Measurements from ENCODE around the gene LILRA5.
"Not testable (repeated sequence)": the region's sequence is repeated elsewhere in the genome, so short reads cannot be mapped to it uniquely, and the experiment has no call there.

Gene LILRA5

DNA sequence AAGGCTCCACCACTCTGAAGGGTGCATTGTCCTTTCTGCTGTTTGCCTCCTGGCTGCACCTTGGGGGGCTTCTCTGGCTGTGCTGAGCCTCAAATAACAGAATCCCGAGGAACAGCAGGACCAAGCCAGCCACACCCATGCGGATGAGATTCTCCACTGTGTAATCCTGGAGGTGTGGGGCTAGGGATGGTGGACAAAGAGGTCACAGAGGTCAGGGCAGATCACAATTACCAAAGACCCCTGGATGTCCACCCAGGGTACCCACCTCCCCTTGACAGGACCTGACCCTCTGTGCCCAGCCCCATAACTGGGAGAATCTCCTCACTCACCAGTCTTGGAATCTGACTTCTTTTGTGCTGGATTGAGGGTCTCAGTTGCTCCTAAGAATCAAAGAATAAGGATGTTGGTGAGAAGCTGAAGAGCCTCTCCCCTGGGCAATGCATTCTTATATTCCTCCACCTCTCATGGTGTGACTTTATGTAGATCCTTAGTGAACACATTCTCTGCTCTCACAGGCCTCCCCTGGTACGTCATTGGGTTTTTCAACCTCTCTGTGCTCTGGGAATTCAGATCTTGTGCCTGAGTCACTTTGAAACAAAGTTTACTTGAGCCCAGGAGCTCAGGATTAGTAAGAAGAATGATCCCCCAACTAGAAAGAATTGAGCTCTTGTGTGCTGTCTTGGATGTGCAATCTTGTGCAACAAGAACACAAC lies 20.8 kb upstream of the LILRA5 start:
- DNase-seq, result no peak

DNA sequence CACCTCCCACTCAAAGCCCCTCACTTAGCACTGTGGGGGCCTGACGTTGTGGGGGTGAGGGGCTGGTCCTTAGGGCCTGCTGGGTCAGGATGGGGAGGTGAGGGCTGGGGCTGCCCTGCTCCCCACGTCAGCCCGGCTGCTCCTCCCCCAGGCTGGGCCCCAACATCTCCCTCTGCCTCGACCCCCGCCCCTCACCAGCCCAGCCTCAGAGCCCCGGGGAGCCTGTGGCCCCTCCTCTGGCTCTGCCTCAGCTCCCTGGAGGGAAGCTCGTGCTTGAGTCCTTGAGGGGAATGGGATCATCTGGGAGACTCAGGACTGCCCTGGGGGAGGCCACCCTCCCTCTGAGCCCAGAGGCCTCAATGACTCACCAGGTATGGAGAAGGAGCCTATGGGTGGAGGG lies 19.2 kb upstream of the LILRA5 start:
- DNase-seq, result no peak

DNA sequence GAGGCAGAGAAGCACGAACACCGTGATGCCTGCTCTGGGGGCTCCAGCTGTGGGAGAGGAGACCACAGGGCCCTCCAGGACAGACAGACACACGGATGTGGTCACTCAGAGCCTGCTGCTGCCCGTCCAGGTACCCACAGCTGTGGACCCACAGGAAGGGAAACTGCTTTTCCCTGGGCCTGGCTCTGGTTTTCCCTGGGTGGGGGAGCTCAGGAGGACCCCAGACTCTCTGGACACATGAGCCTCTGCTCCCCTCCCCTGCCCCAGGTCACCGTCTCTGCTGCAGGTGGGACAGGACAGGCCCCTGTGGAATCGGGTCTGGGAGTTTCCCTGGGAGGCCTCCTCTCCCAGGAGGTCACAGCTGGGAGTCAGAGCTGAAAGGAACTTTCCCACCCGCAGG lies 18.7 kb upstream of the LILRA5 start:
- no peak for DNase-seq

DNA sequence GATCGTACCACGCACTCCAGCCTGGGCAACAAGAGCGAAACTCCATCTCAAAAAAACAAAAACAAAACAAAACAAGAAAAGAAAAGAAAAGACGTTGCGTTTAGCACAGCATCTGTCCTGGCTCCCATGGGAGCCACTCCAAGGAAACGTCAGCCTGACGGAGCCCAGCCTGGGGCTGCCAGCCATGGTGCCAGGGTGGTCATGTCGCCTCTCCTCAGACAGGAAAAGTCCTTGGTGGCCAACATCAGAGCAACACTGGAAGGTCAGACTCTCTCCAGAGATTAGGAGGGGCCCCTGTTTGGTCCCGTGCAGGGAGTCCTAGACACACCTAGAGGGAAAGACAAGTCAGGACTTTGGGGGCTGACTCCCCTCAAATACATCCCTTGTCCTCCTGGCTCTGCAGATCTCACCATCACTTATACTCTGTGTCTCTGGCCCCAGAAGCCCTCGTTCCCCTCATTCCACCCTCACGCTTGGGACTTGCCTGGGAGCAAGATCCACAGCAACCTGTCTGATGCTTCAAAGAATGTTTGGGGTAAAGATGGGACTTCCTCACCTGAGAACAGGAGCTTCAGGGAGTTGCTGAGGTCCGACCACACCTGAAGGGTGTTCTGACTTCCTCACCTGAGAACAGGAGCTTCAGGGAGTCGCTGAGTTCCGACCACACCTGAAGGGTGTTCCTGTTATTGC lies 16.7 kb upstream of the LILRA5 start:
- no peak for DNase-seq

DNA sequence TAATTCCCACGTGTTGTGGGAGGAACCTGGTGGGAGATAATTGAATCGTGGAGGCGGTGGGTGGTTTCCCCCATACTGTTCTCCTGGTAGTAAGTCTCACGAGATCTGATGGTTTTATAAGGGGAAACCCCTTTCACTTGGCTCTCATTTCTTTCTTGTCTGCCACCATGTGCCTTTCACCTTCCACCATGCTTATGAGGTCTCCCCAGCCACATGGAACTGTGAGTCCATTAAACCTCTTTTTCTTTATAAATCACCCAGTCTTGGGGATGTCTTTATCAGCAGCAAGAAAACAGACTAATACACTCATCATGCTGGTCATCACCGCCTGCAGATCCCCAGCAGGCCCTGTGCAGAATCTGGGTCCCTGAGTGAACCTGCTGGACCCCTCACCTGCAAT lies 15.8 kb upstream of the LILRA5 start:
- not testable (repeated sequence) for DNase-seq

DNA sequence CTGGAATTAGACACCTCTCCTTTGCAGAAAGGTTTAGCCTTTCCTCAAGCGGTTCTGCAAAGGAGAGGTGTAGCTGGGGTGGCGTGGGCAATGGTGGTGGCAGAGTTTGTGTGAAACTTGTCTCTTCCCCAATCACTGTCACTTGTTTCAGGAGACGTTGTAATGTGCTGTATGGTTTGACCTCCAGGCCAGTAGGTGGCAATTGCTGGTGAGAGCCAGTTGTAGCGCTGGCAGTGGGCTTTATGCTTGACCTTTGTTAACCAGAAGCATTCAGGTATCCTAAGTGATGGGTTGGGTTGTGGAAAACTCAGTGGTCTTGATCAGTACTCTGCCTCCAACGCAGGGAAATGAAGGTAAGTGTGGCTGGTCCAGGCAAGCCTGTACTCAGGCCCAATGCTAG lies 12.7 kb upstream of the LILRA5 start:
- no peak for DNase-seq

DNA sequence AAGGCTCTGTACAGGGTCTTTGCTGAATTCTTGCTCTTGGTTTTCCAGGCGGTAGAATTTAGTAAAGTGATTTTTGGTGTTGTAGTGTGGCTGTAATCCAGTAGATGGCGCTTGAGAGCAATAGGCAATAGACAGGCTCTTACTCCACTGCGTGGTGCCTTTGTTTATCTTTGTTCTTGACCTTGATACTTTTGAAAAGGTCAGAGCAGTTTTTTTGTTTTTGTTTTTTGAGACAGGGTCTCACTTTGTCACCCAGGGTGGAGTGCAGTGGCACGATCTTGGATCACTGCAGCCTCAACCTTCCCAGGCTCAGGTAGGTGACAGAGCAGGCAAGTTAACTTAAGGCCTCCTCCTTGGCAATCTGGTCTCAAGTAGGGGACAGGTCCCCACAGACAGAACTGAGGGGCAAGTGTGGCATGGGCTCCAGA lies 12.2 kb upstream of the LILRA5 start:
- DNase-seq, result no peak

DNA sequence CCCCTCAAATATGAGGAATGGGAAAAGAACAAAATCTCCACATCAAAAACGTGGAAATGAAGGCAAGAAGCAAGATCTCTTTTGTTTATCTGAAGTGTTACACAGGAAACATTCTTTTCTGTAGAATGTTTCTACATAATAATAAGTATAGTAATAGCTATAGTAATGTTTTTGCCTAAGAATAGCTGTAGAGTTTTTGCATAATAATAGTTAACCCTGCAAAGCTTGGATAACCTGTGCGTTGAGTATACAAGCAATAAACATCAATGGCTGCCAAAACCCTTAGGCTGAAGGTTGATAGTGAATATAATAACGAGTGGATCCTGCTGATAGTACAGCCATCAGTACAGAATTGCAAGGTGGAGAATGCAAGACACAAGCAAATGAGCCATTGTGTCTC lies 11.1 kb upstream of the LILRA5 start:
- no peak for DNase-seq

DNA sequence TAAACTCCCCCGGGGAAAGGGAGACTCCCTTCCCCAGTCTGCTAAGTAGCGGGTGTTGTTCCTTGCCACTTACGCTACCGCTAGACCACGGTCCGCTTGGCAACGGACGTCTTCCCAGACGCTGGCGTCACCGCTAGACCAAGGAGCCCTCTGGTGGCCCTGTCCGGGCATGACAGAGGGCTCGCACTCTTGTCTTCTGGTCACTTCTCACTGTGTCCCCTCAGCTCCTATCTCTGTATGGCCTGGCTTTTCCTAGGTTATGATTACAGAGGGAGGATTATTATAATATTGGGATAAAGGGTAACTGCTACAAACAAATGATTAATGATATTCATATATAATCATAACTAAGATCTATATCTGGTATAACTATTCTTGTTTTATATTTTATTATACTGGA lies 10.0 kb upstream of the LILRA5 start:
- not testable (repeated sequence) for DNase-seq

DNA sequence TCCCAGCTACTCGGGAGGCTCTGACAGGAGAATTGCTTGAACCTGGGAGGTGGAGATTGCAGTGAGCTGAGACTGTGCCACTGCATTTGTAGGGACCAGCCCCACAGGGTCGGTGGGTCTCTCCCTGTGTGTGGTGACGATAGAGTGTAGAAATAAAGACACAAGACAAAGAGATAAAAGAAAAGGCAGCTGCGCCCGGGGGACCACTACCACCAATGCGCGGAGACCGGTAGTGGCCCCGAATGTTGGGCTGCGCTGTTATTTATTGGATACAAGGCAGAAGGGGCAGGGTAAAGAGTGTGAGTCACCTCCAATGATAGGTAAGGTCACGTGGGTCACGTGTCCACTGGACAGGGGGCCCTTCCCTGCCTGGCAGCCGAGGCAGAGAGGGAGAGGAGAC lies 9.3 kb upstream of the LILRA5 start:
- DNase-seq, result not testable (repeated sequence)

DNA sequence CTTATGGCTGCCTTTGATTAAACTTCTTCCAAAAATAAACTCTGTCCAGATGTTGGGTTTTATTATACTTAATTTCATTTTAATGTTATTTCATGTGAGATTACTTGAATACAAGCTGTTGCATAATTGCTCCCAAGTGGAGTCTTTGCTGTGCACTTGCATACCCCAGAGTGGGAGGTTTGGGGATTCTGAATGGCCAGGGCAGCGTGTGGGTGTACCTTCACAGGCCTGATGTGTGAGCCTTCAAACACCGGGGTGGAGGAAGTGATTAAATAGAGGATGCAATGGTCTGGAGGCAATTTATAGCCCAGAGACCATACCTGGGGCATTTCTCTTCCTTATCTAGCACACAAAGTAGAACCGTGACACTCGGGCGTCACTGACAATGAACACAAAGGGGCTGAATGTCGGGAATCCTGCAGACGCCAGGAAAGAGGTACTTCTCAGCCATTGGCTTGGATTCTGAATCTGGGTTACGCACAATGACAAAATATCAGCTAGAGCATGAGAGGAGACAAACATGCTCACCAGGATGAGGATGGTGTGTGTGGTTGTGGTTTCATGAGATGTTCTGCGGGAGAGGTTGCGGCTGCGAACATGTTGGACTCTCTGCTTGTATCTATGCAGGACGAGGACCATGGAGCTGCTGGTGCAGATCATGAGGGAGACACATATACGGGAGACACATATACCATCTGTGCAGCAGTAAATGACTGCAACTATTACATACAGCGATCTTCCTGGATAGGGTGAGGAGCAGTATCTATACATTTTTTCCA lies 7.1 kb upstream of the LILRA5 start:
- no peak for DNase-seq

DNA sequence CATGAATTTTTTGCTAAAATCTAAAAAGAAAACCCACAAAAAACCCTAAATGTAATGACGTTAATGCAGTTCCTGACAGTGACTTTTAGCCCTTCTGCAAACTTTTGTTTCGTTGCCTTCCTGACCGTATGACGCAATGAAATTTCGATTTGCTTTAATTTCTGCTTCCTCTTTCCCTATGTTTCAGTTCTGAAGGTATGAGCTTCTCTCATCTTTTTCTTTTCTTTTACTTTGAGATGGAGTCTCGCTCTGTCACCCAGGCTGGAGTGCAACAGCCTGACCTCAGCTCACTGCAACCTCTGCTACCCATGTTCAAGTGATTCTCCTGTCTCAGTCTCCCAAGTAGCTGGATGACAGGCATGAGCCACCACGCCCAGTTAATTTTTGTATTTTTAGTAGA lies 6.1 kb upstream of the LILRA5 start:
- no peak for DNase-seq

DNA sequence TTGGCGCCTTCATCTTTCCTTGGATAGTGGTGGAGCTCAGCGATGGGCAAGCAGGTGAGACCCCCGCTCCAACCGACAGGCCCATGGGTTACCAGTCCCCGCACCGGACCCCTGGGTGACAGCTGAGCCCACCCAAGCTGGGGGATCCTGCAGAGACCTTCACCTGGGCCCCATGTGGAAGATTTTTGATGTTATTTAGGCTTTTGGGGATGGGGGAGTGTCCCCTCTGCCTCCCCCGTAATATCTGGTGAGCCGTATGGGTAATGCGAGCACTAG lies 4.9 kb upstream of the LILRA5 start:
- no peak for DNase-seq

DNA sequence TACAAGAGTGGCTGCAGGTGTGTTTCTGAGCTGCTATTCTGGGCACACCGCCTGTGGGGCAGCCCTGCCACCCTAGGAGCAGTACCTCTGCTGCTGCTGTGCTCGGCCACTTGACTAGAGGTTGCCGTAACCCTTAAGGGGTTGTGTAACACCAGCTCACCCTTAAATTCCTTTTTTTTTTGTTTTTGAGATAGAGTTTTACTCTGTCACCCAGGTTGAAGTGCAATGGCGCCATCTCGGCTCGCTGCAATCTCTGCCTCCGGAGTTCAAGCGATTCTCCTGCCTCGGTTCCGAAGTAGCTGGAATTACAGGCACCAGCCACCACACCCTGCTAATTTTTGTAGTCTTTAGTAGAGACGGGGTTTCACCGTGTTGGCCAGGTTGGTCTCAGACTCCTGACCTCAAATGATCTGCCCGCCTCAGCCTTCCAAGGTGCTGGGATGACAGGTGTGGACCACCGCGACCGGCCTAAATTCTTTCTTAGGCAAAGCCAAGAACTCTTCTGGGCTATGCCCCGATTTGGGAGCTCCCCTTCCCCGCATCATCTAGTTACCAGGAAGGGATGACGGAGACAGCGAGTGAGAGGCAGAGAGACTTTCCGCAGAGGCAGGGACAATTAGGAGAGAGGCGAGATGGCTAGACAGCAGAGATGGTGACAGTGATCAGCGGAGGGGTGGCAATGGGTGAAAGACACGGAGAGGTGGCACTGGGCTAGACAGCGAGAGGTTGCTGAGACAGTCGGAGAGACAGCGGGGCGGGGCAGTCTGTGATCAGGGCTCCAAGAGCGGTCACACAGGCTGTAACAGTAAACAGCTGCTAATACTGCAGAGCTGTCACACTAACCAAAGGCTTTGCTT lies 4.4 kb upstream of the LILRA5 start:
- DNase-seq, result no peak

DNA sequence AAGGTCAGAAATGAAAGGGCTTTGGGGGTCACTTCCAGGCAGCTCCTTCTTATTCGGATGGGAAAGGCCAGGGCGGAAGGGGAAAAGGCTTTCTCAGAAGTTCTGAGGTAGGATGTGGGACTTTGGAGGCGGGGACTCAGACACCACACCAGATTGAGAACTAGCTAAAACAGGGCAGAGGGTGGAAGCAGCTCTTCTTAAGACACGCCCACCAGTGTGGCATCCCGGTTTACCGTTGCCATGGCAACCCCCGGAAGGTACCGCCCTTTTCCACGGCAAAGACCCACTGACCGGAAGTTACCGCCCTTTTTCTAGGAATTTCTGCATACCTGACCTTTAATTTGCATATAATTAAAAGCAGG lies 3.8 kb upstream of the LILRA5 start:
- no peak for DNase-seq

DNA sequence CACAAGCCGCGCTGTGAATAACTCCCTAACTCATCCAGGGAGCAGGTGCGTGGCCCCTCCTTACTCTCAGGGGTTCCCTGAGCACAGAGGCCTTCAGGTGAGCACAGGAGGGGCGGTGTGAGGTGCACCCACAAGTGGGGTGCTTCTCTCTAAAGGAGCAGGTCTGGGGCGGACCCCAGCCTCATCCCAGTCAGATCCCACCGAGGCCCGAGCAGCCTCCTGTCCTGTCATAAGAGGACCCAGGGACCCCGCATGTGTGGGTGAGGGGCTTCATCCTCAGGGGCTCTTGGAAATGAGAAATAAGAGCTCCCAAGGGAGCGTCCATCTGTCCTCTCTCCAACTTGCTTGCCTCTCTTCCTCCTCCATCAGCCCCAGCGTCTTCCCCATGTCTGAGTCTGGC lies 3.0 kb upstream of the LILRA5 start:
- DNase-seq, result no peak

DNA sequence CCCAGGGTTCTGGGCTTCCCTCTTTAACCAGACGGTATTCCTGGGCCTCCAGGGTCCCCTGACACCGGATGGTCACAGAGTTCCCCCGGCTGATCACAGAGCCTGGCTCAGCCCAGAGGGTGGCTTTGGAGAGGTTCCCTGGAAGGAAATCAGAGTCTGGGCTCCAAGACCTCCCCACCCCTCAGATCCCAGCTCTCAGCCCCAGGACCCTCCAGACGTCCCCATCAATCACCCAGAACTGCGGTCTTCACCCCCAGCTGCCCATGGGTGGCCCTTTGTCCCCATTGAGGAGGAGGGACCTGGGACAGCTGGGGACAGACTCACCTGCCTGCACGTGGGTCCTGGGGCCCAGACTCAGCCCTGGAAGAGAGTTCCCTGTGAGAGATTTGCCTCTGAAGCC lies 955 bp downstream of the LILRA5 start:
- DNase-seq, result no peak

DNA sequence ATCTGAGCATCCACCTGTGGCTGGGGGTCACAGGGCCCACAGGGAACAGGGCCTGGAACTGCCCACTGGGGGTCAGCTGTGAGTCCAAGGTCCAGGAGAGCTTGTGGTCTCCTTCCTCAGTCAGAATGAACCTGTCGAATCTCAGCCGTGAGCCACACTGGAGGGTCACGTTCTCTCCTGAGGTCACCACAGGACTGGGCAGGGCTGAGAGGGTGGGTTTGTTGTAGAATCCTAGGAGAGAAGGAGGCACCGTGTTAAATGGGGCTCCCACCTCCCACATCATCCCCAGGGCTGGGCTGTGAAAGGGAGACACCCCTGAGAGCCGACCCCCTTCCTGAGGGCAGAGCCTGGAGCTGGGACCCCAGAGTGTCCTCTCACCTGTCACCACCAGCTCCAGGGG lies 1.5 kb downstream of the LILRA5 start:
- DNase-seq, result no peak

DNA sequence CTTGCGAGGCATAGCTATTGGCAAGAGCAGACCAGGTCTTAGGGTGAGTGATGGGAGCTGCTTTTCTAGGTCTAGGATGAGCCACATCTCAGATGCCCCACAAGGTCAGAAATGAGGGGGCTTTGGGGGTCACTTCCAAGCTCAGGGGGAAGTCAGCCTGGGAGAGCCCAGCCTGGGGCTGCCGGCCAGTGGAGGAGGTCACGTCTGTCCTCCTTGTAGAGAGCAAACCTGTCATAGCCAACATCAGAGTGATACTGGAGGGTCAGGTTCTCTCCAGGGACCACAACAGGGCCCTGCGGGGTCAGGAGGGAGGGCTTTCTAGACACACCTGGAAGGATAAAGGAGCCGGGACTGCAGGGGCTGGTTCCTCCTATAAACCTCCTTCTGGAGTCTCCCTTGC lies 2.4 kb downstream of the LILRA5 start:
- no peak for DNase-seq

DNA sequence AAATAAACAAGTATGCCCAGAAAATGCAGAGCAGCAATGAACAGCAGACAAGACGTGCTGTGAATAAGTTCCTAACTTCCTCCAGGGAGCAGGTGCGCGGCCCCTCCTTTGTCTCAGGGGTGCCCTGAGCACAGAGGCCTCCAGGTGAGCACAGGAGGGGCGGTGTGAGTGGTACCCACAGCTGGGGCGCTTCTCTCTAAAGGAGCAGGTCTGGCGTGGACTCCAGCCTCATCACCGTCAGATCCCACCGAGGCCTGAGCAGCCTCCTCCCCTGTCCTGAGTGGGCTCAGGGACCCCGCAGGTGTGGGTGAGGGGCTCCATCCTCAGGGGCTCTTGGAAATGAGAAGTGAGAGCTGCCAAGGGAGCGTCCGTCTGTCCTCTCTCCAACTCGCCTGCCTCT lies 3.2 kb downstream of the LILRA5 start:
- no peak for DNase-seq

DNA sequence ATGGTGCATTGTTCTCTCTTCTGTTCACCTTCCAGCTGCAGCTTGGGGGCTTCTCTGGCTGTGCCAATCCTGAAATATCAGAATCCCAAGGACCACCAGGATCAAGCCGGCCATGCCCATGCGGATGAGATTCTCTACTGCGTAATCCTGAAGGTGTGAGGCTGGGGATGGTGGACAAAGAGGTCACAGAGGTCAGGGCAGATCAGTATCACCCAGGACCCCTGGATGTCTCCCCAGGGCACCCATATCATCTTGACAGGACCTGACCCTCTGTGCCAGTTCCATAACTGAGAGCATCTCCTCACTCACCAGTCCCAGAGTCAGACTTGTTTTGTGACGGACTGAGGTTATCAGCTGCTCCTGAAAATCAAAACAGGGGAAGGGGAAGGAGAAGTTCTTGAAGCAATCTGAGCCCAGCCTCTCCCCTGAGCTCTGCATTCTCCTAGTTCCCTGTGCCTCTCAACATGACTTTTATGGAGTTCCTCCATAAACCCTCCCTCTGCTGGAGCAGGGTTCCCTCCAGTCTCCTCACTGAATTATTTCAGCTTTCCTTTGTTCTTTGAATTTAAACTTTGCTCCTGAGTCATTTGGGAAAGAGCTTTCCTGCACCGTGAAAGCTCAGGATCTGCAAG lies 5.5 kb downstream of the LILRA5 start:
- no peak for DNase-seq

DNA sequence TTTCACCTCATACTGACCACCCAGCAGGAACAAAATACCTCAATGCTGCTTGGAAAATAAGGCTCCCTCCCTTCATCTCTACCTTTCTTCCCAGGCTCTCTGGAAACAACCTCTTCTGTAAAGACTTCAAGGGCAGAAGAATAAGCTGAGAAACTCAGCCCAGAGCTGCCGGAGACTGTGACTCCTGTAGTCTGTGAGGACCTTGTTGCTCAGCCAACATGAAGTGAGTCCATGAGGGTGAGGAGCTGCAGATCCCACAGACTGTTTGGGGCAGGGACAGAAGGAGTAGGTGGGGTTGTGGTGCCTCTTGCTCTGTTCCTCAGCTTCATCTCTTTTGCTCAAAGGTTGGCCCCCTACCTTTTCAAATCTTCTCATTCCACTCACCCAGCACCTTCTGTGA lies 7.8 kb downstream of the LILRA5 start:
- DNase-seq, result no peak

DNA sequence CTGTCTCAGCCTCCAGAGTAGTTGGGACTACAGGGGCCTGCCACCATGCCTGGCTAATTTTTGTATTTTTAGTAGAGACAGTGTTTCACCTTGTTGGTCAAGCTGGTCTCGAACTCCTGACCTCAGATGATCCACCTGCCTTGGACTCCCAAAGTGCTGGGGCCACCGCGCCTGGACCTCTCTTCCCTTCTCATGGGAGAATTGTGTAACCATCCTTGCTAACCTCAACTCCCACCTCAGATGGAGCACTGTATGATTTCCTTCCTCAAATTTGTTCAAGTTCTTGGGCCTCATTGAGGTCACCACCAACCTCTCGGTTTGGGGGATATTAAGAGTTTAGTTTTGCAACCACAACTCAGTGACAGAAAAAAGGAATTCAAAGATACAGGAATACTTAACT lies 10.7 kb downstream of the LILRA5 start:
- no peak for DNase-seq

All from NCI-H1417 treated with DMSO at 0.1 percent for 48 hours (cell line).